Smooth muscle cell (in vitro differentiated cells): ENCODE data around the gene MED23. TPM values are rescaled to one million over a fixed set of nuclear protein-coding genes. Genes with fewer than 3 reads are reported as not detected.
"Not testable (repeated sequence)": the region's sequence is repeated elsewhere in the genome, so short reads cannot be mapped to it uniquely, and the experiment has no call there.

Source experiments
- DNase-seq: peaks from one replicate; lab custom pipeline; 2025; ENCODE audit not compliant: unreplicated experiment; lab: John Stamatoyannopoulos, UW
- H2AFZ ChIP-seq: fragments of 200-600 bp; sonication (generic); 2 replicates; pipeline ENCODE4 v1.6.0; 2016; ENCODE audit warnings: antibody characterized with exemption, low read depth, mild to moderate bottlenecking
- H3F3A ChIP-seq: fragments of 200-600 bp; sonication (generic); 2 replicates; pipeline ENCODE4 v1.6.0; 2017; ENCODE audit warnings: antibody characterized with exemption, low read depth
- H3K27ac ChIP-seq: fragments of 200-600 bp; sonication (generic); 2 replicates; pipeline ENCODE4 v1.5.1; 2016; ENCODE audit warnings: low read depth, mild to moderate bottlenecking
- H3K27me3 ChIP-seq: fragments of 200-600 bp; sonication (generic); 2 replicates; pipeline ENCODE4 v1.6.1; 2016; ENCODE audit warnings: low read depth, mild to moderate bottlenecking
- H3K36me3 ChIP-seq: fragments of 200-600 bp; sonication (generic); 2 replicates; pipeline ENCODE4 v1.5.1; 2016; ENCODE audit warnings: low read depth
- H3K4me1 ChIP-seq: fragments of 200-600 bp; sonication (generic); 2 replicates; pipeline ENCODE4 v1.5.1; 2016; ENCODE audit warnings: low read depth
- H3K4me2 ChIP-seq: fragments of 200-600 bp; sonication (generic); 2 replicates; pipeline ENCODE4 v1.6.0; 2016; ENCODE audit warnings: mild to moderate bottlenecking
- H3K4me3 ChIP-seq: fragments of 200-600 bp; sonication (generic); 2 replicates; pipeline ENCODE4 v1.5.1; 2016; ENCODE audit warnings: mild to moderate bottlenecking
- H3K79me2 ChIP-seq: fragments of 200-600 bp; sonication (generic); 2 replicates; pipeline ENCODE4 v1.6.0; 2016; ENCODE audit warnings: low read depth, mild to moderate bottlenecking
- H3K9ac ChIP-seq: fragments of 200-600 bp; sonication (generic); 2 replicates; pipeline ENCODE4 v1.6.0; 2016; ENCODE audit warnings: low read depth
- H3K9me3 ChIP-seq: fragments of 200-600 bp; sonication (generic); replicated peaks from 2 replicates; pipeline ENCODE4 v1.5.1; 2016; ENCODE audit warnings: low read depth
- H4K20me1 ChIP-seq: fragments of 200-600 bp; sonication (generic); 2 replicates; pipeline ENCODE4 v1.6.0; 2016; ENCODE audit warnings: low read depth
- WGBS: methylation state at CpG from one replicate; pipeline ENCODE4 v1.1.7; 2016; ENCODE audit warnings: low lambda C conversion rate; 5-methylcytosine and 5-hydroxymethylcytosine counted together
- polyA plus RNA-seq: library from polyadenylated mRNA; unstranded; fragments of >200 nt; fragmentation: Nextera tagmentation; extraction: Ambion mirVana; gene quantifications from 2 replicates; pipeline ENCODE4 v1.2.1, GENCODE V29; 2016
- total RNA-seq: library from RNA; depleted of rRNA; stranded (reverse); fragments of >200 nt; gene quantifications from 2 replicates; pipeline ENCODE4 v1.2.3, GENCODE V29; 2014
- TF ChIP-seq, protein P1 (sequence below): fragments of 200-600 bp; sonication (generic); IDR thresholded peaks from 2 replicates; pipeline ENCODE4 v1.5.1; 2017; ENCODE audit warnings: borderline replicate concordance, mild to moderate bottlenecking, antibody characterized with exemption; ENCODE audit not compliant: insufficient read depth, poor library complexity, severe bottlenecking

Gene MED23
- total and polyA plus RNA-seq, 2 experiments from 2014 or later = 17.1 to 46.4 TPM

GRCh38 chr6:131548441-131548840, 79.6 kb downstream of the MED23 start:
- no peak for DNase-seq
- Histone ChIP-seq H3F3A (no peaks in the 10 kb centered on the region), H3K9me3 (no peaks in the 10 kb centered on the region), H2AFZ (no peak overlapping the region), H3K79me2 (no peaks in the 10 kb centered on the region), H4K20me1 (no peaks in the 10 kb centered on the region), H3K4me3 (no peak overlapping the region), H3K4me1 (no peaks in the 10 kb centered on the region), H3K36me3 (no peaks in the 10 kb centered on the region), H3K27ac (no peak overlapping the region), H3K9ac (no peak overlapping the region), H3K27me3 (peaks cover 3% of the 10 kb centered on the region), H3K4me2 (no peak overlapping the region)
- TF ChIP-seq, protein P1, sequence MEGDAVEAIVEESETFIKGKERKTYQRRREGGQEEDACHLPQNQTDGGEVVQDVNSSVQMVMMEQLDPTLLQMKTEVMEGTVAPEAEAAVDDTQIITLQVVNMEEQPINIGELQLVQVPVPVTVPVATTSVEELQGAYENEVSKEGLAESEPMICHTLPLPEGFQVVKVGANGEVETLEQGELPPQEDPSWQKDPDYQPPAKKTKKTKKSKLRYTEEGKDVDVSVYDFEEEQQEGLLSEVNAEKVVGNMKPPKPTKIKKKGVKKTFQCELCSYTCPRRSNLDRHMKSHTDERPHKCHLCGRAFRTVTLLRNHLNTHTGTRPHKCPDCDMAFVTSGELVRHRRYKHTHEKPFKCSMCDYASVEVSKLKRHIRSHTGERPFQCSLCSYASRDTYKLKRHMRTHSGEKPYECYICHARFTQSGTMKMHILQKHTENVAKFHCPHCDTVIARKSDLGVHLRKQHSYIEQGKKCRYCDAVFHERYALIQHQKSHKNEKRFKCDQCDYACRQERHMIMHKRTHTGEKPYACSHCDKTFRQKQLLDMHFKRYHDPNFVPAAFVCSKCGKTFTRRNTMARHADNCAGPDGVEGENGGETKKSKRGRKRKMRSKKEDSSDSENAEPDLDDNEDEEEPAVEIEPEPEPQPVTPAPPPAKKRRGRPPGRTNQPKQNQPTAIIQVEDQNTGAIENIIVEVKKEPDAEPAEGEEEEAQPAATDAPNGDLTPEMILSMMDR = no peak
- WGBS = 93% methylated on average over 1 of the region's 1 CpG

- H4K20me1 ChIP-seq = no peaks in the 10 kb centered on the region
- no peaks in the 10 kb centered on the region for H3F3A ChIP-seq
- 75% methylated on average over 6 of the region's 6 CpGs for WGBS
- no peak overlapping the region for H2AFZ ChIP-seq
- no peak overlapping the region for H3K27ac ChIP-seq
- H3K79me2 ChIP-seq = no peaks in the 10 kb centered on the region
- no peak overlapping the region for H3K4me3 ChIP-seq
- H3K27me3 ChIP-seq = peaks cover 3% of the 10 kb centered on the region
- no peaks in the 10 kb centered on the region for H3K9me3 ChIP-seq
- TF ChIP-seq, protein P1 = no peak
- H3K9ac ChIP-seq = no peak overlapping the region
- no peak for DNase-seq
- no peak overlapping the region for H3K4me2 ChIP-seq
- H3K4me1 ChIP-seq = no peaks in the 10 kb centered on the region
- no peaks in the 10 kb centered on the region for H3K36me3 ChIP-seq
Measured at GRCh38 chr6:131547488-131547887, 80.6 kb downstream of the MED23 start.

DNA sequence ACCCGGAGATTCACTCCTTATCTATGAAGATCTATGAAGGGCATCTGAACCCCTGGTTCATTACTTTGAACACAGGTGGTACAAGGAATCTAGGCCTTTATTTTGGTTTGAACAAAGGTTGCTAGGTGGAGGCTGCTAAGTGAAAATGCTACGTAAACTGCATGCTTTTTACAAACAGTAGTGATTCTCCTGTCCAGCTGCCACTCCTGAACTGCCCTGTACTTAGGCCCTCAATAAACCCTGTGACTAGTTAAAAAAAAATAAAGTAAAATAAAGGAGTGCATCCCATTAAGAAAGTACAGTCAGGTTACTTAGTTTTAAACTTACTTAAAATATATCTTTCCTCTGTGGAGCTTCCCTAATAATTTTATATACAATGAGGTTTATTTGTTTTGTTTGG, 82.7 kb downstream of the MED23 start:
- TF ChIP-seq, protein P1 = no peak
- Histone ChIP-seq H3F3A (no peaks in the 10 kb centered on the region), H3K4me2 (no peak overlapping the region), H3K9me3 (no peaks in the 10 kb centered on the region), H3K36me3 (no peaks in the 10 kb centered on the region), H3K27ac (no peak overlapping the region), H3K79me2 (no peaks in the 10 kb centered on the region), H2AFZ (no peak overlapping the region), H3K9ac (no peak overlapping the region), H3K4me1 (no peaks in the 10 kb centered on the region), H3K4me3 (no peak overlapping the region), H4K20me1 (no peaks in the 10 kb centered on the region), H3K27me3 (peaks cover 3% of the 10 kb centered on the region)
- WGBS = 95% methylated on average over 2 of the region's 2 CpGs
- DNase-seq = no peak

- not testable (repeated sequence) for H3K27me3 ChIP-seq, H3K79me2 ChIP-seq, H3K4me2 ChIP-seq, DNase-seq, H3K9ac ChIP-seq, H3K36me3 ChIP-seq, H4K20me1 ChIP-seq, H3F3A ChIP-seq, H3K4me3 ChIP-seq, H3K4me1 ChIP-seq, H2AFZ ChIP-seq, H3K9me3 ChIP-seq, H3K27ac ChIP-seq
- 75% methylated on average over 4 of the region's 4 CpGs for WGBS
Measured at GRCh38 chr6:131538615-131539014, 89.4 kb downstream of the MED23 start.
